ENCODE results near the gene CFAP299.
"Not testable (repeated sequence)": the region's sequence is repeated elsewhere in the genome, so short reads cannot be mapped to it uniquely, and the experiment has no call there.

Gene CFAP299

GRCh38 chr4:80439294-80440061, 103.9 kb downstream of the CFAP299 start:
- DNase-seq (ENCODE audit: low read depth in 1 of 2, low spot score in 1 of 2) = not testable (repeated sequence)

- no peak for DNase-seq (ENCODE audit: low read depth in 1 of 2, low spot score in 1 of 2)
Observed at GRCh38 chr4:80446248-80446647, 110.7 kb downstream of the CFAP299 start.

- no peak for DNase-seq (ENCODE audit: low read depth in 1 of 2, low spot score in 1 of 2)
Observed at GRCh38 chr4:80446664-80447063, 111.1 kb downstream of the CFAP299 start.

- DNase-seq (ENCODE audit: low read depth in 1 of 2, low spot score in 1 of 2) = no peak
Observed at GRCh38 chr4:80447493-80447892, 112.0 kb downstream of the CFAP299 start.

GRCh38 chr4:80448056-80448455, 112.5 kb downstream of the CFAP299 start:
- DNase-seq (ENCODE audit: low read depth in 1 of 2, low spot score in 1 of 2) = no peak

GRCh38 chr4:80452055-80452454, 116.5 kb downstream of the CFAP299 start:
- DNase-seq (ENCODE audit: low read depth in 1 of 2, low spot score in 1 of 2) = no peak

GRCh38 chr4:80452768-80453167, 117.2 kb downstream of the CFAP299 start:
- DNase-seq (ENCODE audit: low read depth in 1 of 2, low spot score in 1 of 2) = no peak

GRCh38 chr4:80454040-80454439, 118.5 kb downstream of the CFAP299 start:
- no peak for DNase-seq (ENCODE audit: low read depth in 1 of 2, low spot score in 1 of 2)

GRCh38 chr4:80454556-80454955, 119.0 kb downstream of the CFAP299 start:
- DNase-seq (ENCODE audit: low read depth in 1 of 2, low spot score in 1 of 2) = no peak

- DNase-seq (ENCODE audit: low read depth in 1 of 2, low spot score in 1 of 2) = no peak
Observed at GRCh38 chr4:80459918-80460473, 124.5 kb downstream of the CFAP299 start.

- no peak for DNase-seq (ENCODE audit: low read depth in 1 of 2, low spot score in 1 of 2)
Observed at GRCh38 chr4:80461412-80461811, 125.9 kb downstream of the CFAP299 start.

- no peak for DNase-seq (ENCODE audit: low read depth in 1 of 2, low spot score in 1 of 2)
Observed at GRCh38 chr4:80462621-80463091, 127.1 kb downstream of the CFAP299 start.

GRCh38 chr4:80463509-80463908, 128.0 kb downstream of the CFAP299 start:
- no peak for DNase-seq (ENCODE audit: low read depth in 1 of 2, low spot score in 1 of 2)

- DNase-seq (ENCODE audit: low read depth in 1 of 2, low spot score in 1 of 2) = no peak
Observed at GRCh38 chr4:80465238-80465637, 129.7 kb downstream of the CFAP299 start.

GRCh38 chr4:80465736-80466135, 130.2 kb downstream of the CFAP299 start:
- no peak for DNase-seq (ENCODE audit: low read depth in 1 of 2, low spot score in 1 of 2)

- no peak for DNase-seq (ENCODE audit: low read depth in 1 of 2, low spot score in 1 of 2)
Observed at GRCh38 chr4:80466618-80467017, 131.1 kb downstream of the CFAP299 start.

- DNase-seq (ENCODE audit: low read depth in 1 of 2, low spot score in 1 of 2) = no peak
Observed at GRCh38 chr4:80471756-80472155, 136.2 kb downstream of the CFAP299 start.

GRCh38 chr4:80475236-80475635, 139.7 kb downstream of the CFAP299 start:
- DNase-seq (ENCODE audit: low read depth in 1 of 2, low spot score in 1 of 2) = no peak

GRCh38 chr4:80475798-80476197, 140.3 kb downstream of the CFAP299 start:
- DNase-seq (ENCODE audit: low read depth in 1 of 2, low spot score in 1 of 2) = no peak

GRCh38 chr4:80484712-80485111, 149.2 kb downstream of the CFAP299 start:
- no peak for DNase-seq (ENCODE audit: low read depth in 1 of 2, low spot score in 1 of 2)

- DNase-seq (ENCODE audit: low read depth in 1 of 2, low spot score in 1 of 2) = no peak
Observed at GRCh38 chr4:80486603-80487002, 151.1 kb downstream of the CFAP299 start.

GRCh38 chr4:80489798-80490197, 154.3 kb downstream of the CFAP299 start:
- DNase-seq (ENCODE audit: low read depth in 1 of 2, low spot score in 1 of 2) = no peak

GRCh38 chr4:80492761-80493160, 157.2 kb downstream of the CFAP299 start:
- peak in 1 of 2 donors; percentile 28 for DNase-seq (ENCODE audit: low read depth in 1 of 2, low spot score in 1 of 2)
